Measurements from ENCODE around the gene TRIM2. TPM values are rescaled to one million over a fixed set of nuclear protein-coding genes. Genes with fewer than 3 reads are reported as not detected.

TRIM2 gene
- total RNA-seq, 1 experiment from 2014 or later: 18.9 TPM

DNA sequence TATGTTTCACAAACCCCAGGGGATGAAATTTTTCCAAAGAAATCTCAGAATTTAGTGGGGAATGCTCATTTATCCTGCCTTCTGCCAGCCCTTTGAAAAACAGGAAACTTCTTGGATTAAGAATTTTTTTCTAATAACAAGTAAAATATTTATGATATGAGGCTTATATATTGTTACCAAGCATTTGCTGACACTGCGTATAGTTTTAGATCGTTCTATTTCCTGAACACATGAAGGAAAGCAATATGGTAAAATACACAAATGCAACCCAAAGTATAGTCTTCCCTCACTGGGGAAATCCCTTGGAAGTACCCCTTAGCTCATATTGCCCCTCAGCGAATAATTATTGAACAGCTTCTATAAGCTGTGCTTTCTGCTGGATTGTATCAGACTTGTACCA, 85.9 kb downstream of the TRIM2 start:
- ATAC-seq: no peak
- ChIA-PET CTCF (no interaction called here), POLR2A (ENCODE audit: unreplicated experiment) (no interaction called here)
- no TSS peak for BruUV-seq (replicated peaks)
- no peaks in the 10 kb centered on the region for H3K9me2 ChIP-seq (replicated peaks; ENCODE audit: low read length)
- intact Hi-C loops (cut with micrococcal nuclease): no loop called here
- no peak overlapping the region for H2AFZ ChIP-seq (ENCODE audit: low read length)
- H3K9ac ChIP-seq (ENCODE audit: low read length): no peak overlapping the region
- H3K79me2 ChIP-seq (ENCODE audit: low read length): no peaks in the 10 kb centered on the region
- H3K4me2 ChIP-seq (ENCODE audit: low read length): no peak overlapping the region
- H3K36me3 ChIP-seq (ENCODE audit: low read depth, low read length): no peaks in the 10 kb centered on the region
- H3K4me1 ChIP-seq (ENCODE audit: insufficient read depth, low read length): no peaks in the 10 kb centered on the region
- DNase-seq: no peak
- no peaks in the 10 kb centered on the region for H3K9me3 ChIP-seq (ENCODE audit: low read length)
- no peak overlapping the region for H3K27ac ChIP-seq (ENCODE audit: low read length)
- H3K4me3 ChIP-seq (ENCODE audit: low read length): no peak overlapping the region
- H4K20me1 ChIP-seq (ENCODE audit: low read length): no peaks in the 10 kb centered on the region
- H3K27me3 ChIP-seq (ENCODE audit: low read length): no peaks in the 10 kb centered on the region
- H3F3A ChIP-seq (ENCODE audit: low read length, unreplicated experiment): no peaks in the 10 kb centered on the region
- TF ChIP-seq EZH2 (IDR thresholded peaks at IDR 0.05; ENCODE audit: low read length, unreplicated experiment) (no peak), EZH2phosphoT487 (IDR thresholded peaks at IDR 0.05; ENCODE audit: borderline replicate concordance, low read length) (no peak), CTCF (conservative IDR thresholded peaks at IDR 0.05; ENCODE audit: low read depth, low read length) (no peak)

DNA sequence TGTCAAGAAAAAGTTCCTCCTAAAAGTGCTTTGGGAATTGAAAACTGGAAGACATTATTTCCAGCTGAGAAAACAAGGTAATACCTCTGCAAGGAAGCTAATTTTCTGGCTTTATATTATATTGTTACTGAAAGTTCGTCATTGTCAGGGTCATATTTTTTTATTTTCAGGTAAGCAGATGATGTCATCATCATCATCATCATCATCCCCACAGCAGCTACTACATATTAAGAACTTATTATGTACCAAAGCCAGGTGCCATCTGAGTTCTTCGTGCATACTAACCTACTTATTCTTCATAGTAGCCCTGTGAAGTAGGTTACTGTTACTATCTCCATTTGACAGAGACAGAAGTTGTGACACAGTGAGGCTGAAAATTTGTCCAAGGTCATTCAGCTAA, 87.3 kb downstream of the TRIM2 start:
- Histone ChIP-seq H3K9ac (ENCODE audit: low read length) (no peak overlapping the region), H3K9me3 (ENCODE audit: low read length) (no peaks in the 10 kb centered on the region), H3K4me1 (ENCODE audit: insufficient read depth, low read length) (no peaks in the 10 kb centered on the region), H3K27ac (ENCODE audit: low read length) (no peak overlapping the region), H3K9me2 (replicated peaks; ENCODE audit: low read length) (no peaks in the 10 kb centered on the region), H3K4me2 (ENCODE audit: low read length) (no peak overlapping the region), H3K36me3 (ENCODE audit: low read depth, low read length) (no peaks in the 10 kb centered on the region), H3K27me3 (ENCODE audit: low read length) (no peaks in the 10 kb centered on the region), H3K4me3 (ENCODE audit: low read length) (no peak overlapping the region), H4K20me1 (ENCODE audit: low read length) (no peaks in the 10 kb centered on the region), H2AFZ (ENCODE audit: low read length) (no peak overlapping the region), H3F3A (ENCODE audit: low read length, unreplicated experiment) (no peaks in the 10 kb centered on the region), H3K79me2 (ENCODE audit: low read length) (no peaks in the 10 kb centered on the region)
- BruUV-seq (replicated peaks): no TSS peak
- ChIA-PET CTCF (no interaction called here), POLR2A (ENCODE audit: unreplicated experiment) (no interaction called here)
- TF ChIP-seq EZH2 (IDR thresholded peaks at IDR 0.05; ENCODE audit: low read length, unreplicated experiment) (no peak), EZH2phosphoT487 (IDR thresholded peaks at IDR 0.05; ENCODE audit: borderline replicate concordance, low read length) (no peak), CTCF (conservative IDR thresholded peaks at IDR 0.05; ENCODE audit: low read depth, low read length) (no peak)
- no peak for DNase-seq
- no peak for ATAC-seq
- intact Hi-C loops (cut with micrococcal nuclease): no loop called here

GRCh38 chr4:153292897-153293741, 88.9 kb downstream of the TRIM2 start:
- no peak for TF ChIP-seq EZH2phosphoT487 (IDR thresholded peaks at IDR 0.05; ENCODE audit: borderline replicate concordance, low read length)
- TF ChIP-seq EZH2 (IDR thresholded peaks at IDR 0.05; ENCODE audit: low read length, unreplicated experiment): no peak
- no peak for TF ChIP-seq CTCF (conservative IDR thresholded peaks at IDR 0.05; ENCODE audit: low read depth, low read length)
- H3K27ac ChIP-seq (ENCODE audit: low read length): no peak overlapping the region
- H2AFZ ChIP-seq (ENCODE audit: low read length): no peak overlapping the region
- H3K9me3 ChIP-seq (ENCODE audit: low read length): no peaks in the 10 kb centered on the region
- no peaks in the 10 kb centered on the region for H4K20me1 ChIP-seq (ENCODE audit: low read length)
- no TSS peak for BruUV-seq (replicated peaks)
- no peak overlapping the region for H3K4me3 ChIP-seq (ENCODE audit: low read length)
- H3F3A ChIP-seq (ENCODE audit: low read length, unreplicated experiment): no peaks in the 10 kb centered on the region
- no peak overlapping the region for H3K4me2 ChIP-seq (ENCODE audit: low read length)
- no peaks in the 10 kb centered on the region for H3K36me3 ChIP-seq (ENCODE audit: low read depth, low read length)
- H3K27me3 ChIP-seq (ENCODE audit: low read length): no peaks in the 10 kb centered on the region
- no peaks in the 10 kb centered on the region for H3K9me2 ChIP-seq (replicated peaks; ENCODE audit: low read length)
- POLR2A ChIA-PET (ENCODE audit: unreplicated experiment): no interaction called here
- CTCF ChIA-PET: interaction anchor here (0.6 kb wide), 1 partner anchor 56 kb away, joined by 6 read pairs; no protein-coding TSS in a partner anchor
- intact Hi-C loops (cut with micrococcal nuclease): no loop called here
- no peaks in the 10 kb centered on the region for H3K79me2 ChIP-seq (ENCODE audit: low read length)
- no peak for DNase-seq
- H3K9ac ChIP-seq (ENCODE audit: low read length): no peak overlapping the region
- no peaks in the 10 kb centered on the region for H3K4me1 ChIP-seq (ENCODE audit: insufficient read depth, low read length)
- no peak for ATAC-seq

Data from PC-3 (cell line).